T follicular helper cell (primary cell): Measurements from ENCODE around the gene SLIT3.
"Not testable (repeated sequence)": the region's sequence is repeated elsewhere in the genome, so short reads cannot be mapped to it uniquely, and the experiment has no call there.

Experiments used
- DNase-seq: peaks from one replicate; pipeline ENCODE4 v3.0.0-alpha.2; 2020; ENCODE audit warnings: low read depth

The SLIT3 gene

GRCh38 chr5:168638846-168639245, 662.1 kb downstream of the SLIT3 start:
- not testable (repeated sequence) for DNase-seq

GRCh38 chr5:168637793-168638192, 663.1 kb downstream of the SLIT3 start:
- no peak for DNase-seq

- no peak for DNase-seq
These were observed 663.7 kb downstream of the SLIT3 start for GRCh38 chr5:168637281-168637680.

- DNase-seq, result not testable (repeated sequence)
These were observed 670.0 kb downstream of the SLIT3 start for GRCh38 chr5:168630958-168631357.

GRCh38 chr5:168624850-168625364, 676.0 kb downstream of the SLIT3 start:
- DNase-seq, result no peak

- DNase-seq, result no peak
These were observed 680.1 kb downstream of the SLIT3 start for GRCh38 chr5:168620807-168621206.

GRCh38 chr5:168614661-168615060, 686.3 kb downstream of the SLIT3 start:
- DNase-seq, result no peak

GRCh38 chr5:168613996-168614395, 686.9 kb downstream of the SLIT3 start:
- DNase-seq, result no peak

- DNase-seq, result no peak
These were observed 687.5 kb downstream of the SLIT3 start for GRCh38 chr5:168613396-168613795.

- no peak for DNase-seq
These were observed 687.9 kb downstream of the SLIT3 start for GRCh38 chr5:168612996-168613395.

GRCh38 chr5:168612123-168612522, 688.8 kb downstream of the SLIT3 start:
- DNase-seq, result no peak
